Thoracic aorta (tissue), 2 donors: ENCODE data around the gene CHPF2. TPM values are rescaled to one million over a fixed set of nuclear protein-coding genes. Genes with fewer than 3 reads are reported as not detected.

Source experiments
- ATAC-seq: fragments of 150-250 bp; one replicate; pipeline ENCODE4 v1.8.0; 2017; ENCODE audit warnings: low read depth; ENCODE audit not compliant: insufficient number of reproducible peaks, low FRiP score
- DNase-seq: peaks from one replicate; pipeline ENCODE4 v3.0.0-alpha.2; 2020; ENCODE audit warnings: low spot score
- H3K27ac ChIP-seq, 2 donors: fragments of 200-600 bp; sonication (generic); 1 replicate in 1 of 2; 2 replicates in 1 of 2; pipeline ENCODE4 v1.5.1; 2016; ENCODE audit warnings: mild to moderate bottlenecking in 2 of 2, moderate library complexity in 2 of 2
- H3K27me3 ChIP-seq: fragments of 200-600 bp; sonication (generic); replicated peaks from 2 replicates; pipeline ENCODE4 v1.6.0; 2016; ENCODE audit warnings: mild to moderate bottlenecking; ENCODE audit not compliant: insufficient read depth
- H3K36me3 ChIP-seq: fragments of 200-600 bp; sonication (generic); one replicate; pipeline ENCODE4 v1.5.1; 2016
- H3K4me1 ChIP-seq, 2 donors: fragments of 200-600 bp; sonication (generic); 1 replicate in 1 of 2; 2 replicates in 1 of 2; pipeline versions ENCODE4 v1.5.1 to v1.6.0; 2016; ENCODE audit warnings: low read depth in 2 of 2, mild to moderate bottlenecking in 1 of 2; ENCODE audit not compliant: control insufficient read depth in 1 of 2
- H3K4me3 ChIP-seq: fragments of 200-600 bp; sonication (generic); 2 replicates; pipeline ENCODE4 v1.5.1; 2016; ENCODE audit warnings: mild to moderate bottlenecking
- H3K9me3 ChIP-seq: fragments of 200-600 bp; sonication (generic); 2 replicates; pipeline ENCODE4 v1.5.1; 2016
- CTCF ChIP-seq: fragments of 200-600 bp; sonication (generic); IDR thresholded peaks from one replicate; pipeline ENCODE4 v1.5.1; 2019; ENCODE audit warnings: antibody characterized with exemption
- total RNA-seq, 2 donors: library from RNA; depleted of rRNA; stranded (reverse); fragments of >200 nt; gene quantifications; one replicate each; pipeline versions ENCODE4 v1.1.0 to v1.2.3, GENCODE V29; 2016

Gene CHPF2
- total RNA-seq, 2 donors from 2014 or later, result 78.9 to 85.3 TPM

- no peak overlapping the region for H3K4me3 ChIP-seq
- ATAC-seq (no peak), DNase-seq (no peak)
- no peaks in the 10 kb centered on the region for H3K27me3 ChIP-seq
- no peak for TF ChIP-seq CTCF
- H3K4me1 ChIP-seq, result peaks cover 0 to 21% of the 10 kb centered on the region in 2 donors
- H3K9me3 ChIP-seq, result no peaks in the 10 kb centered on the region
- H3K36me3 ChIP-seq, result no peaks in the 10 kb centered on the region
- H3K27ac ChIP-seq, result no peak overlapping the region
Measured at GRCh38 chr7:151278949-151279348, 46.7 kb downstream of the CHPF2 start.

- no peaks in the 10 kb centered on the region for H3K9me3 ChIP-seq
- no peak for DNase-seq
- H3K4me1 ChIP-seq, result peaks cover 0 to 21% of the 10 kb centered on the region in 2 donors
- no peak overlapping the region for H3K27ac ChIP-seq
- no peak overlapping the region for H3K4me3 ChIP-seq
- TF ChIP-seq CTCF, result no peak
- no peaks in the 10 kb centered on the region for H3K36me3 ChIP-seq
- H3K27me3 ChIP-seq, result no peaks in the 10 kb centered on the region
- no peak for ATAC-seq
Measured at GRCh38 chr7:151279868-151280267, 47.6 kb downstream of the CHPF2 start.

GRCh38 chr7:151280388-151281019 lies 48.2 kb downstream of the CHPF2 start:
- Histone ChIP-seq H3K36me3 (no peaks in the 10 kb centered on the region), H3K27ac (no peak overlapping the region), H3K9me3 (no peaks in the 10 kb centered on the region), H3K4me1 (peaks cover 0 to 17% of the 10 kb centered on the region in 2 donors), H3K4me3 (no peak overlapping the region), H3K27me3 (no peaks in the 10 kb centered on the region)
- DNase-seq, result no peak
- no peak for TF ChIP-seq CTCF
- ATAC-seq, result no peak

GRCh38 chr7:151281686-151282085 lies 49.4 kb downstream of the CHPF2 start:
- H3K4me1 ChIP-seq, result peaks cover 6 to 8% of the 10 kb centered on the region in 2 donors
- DNase-seq (no peak), ATAC-seq (no peak)
- no peaks in the 10 kb centered on the region for H3K9me3 ChIP-seq
- H3K27ac ChIP-seq, result no peak overlapping the region
- no peaks in the 10 kb centered on the region for H3K27me3 ChIP-seq
- no peak for TF ChIP-seq CTCF
- H3K36me3 ChIP-seq, result no peaks in the 10 kb centered on the region
- no peak overlapping the region for H3K4me3 ChIP-seq

GRCh38 chr7:151282111-151282510 lies 49.8 kb downstream of the CHPF2 start:
- no peak overlapping the region for H3K4me3 ChIP-seq
- no peak for TF ChIP-seq CTCF
- ATAC-seq, result no peak
- DNase-seq, result no peak
- no peaks in the 10 kb centered on the region for H3K9me3 ChIP-seq
- H3K36me3 ChIP-seq, result no peaks in the 10 kb centered on the region
- H3K27me3 ChIP-seq, result no peaks in the 10 kb centered on the region
- H3K27ac ChIP-seq, result no peak overlapping the region
- peaks cover 7% of the 10 kb centered on the region in 2 donors for H3K4me1 ChIP-seq
